Measurements from ENCODE around the gene INPP5E.

The INPP5E gene

GRCh38 chr9:136472640-136473353, 33.2 kb upstream of the INPP5E start:
- no peak for DNase-seq (ENCODE audit: low spot score)

- no peak for DNase-seq (ENCODE audit: low spot score)
These were observed 32.3 kb upstream of the INPP5E start for GRCh38 chr9:136471802-136472487.

- no peak for DNase-seq (ENCODE audit: low spot score)
These were observed 31.3 kb upstream of the INPP5E start for GRCh38 chr9:136470792-136471469.

DNA sequence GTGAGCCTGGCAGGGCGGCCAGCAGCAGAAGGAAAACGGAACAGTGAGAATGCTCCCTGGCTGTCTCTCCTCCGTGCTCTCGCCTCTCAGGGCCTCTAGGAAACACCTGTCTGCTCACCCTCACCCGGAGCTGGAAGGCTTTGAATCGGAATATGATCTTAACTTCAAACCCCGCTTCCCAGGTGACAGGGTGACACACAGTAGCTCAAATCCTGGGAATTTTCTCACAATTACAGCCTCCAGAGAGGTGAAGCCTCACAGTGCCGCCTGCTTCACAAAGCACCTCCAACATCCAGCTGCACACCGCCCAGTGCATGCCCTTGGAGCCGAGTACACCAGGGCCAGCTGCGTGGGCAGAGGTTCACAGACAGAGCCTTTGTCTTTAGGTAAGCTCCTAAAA, 30.7 kb upstream of the INPP5E start:
- no peak for DNase-seq (ENCODE audit: low spot score)

DNA sequence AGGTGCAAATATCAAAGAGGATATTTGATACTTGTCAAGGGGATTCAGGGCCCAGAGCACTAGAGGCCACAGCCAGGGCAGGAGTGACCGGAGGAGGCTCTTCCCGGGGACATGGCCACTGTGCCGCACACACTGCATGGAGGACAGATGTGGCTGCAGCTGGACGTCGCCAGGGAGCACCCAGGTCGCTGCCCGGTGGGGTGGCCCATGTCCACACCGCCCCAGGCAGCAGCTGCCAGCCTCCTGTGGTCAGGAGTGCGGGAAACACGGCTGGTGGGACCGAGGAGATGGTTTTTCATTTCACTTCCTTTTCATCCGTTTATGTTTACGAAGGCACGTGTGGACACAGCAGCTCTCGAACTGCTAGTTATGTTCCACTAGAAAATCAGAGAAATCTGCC, 28.1 kb upstream of the INPP5E start:
- no peak for DNase-seq (ENCODE audit: low spot score)

- no peak for DNase-seq (ENCODE audit: low spot score)
These were observed 26.5 kb upstream of the INPP5E start for GRCh38 chr9:136466155-136466541.

DNA sequence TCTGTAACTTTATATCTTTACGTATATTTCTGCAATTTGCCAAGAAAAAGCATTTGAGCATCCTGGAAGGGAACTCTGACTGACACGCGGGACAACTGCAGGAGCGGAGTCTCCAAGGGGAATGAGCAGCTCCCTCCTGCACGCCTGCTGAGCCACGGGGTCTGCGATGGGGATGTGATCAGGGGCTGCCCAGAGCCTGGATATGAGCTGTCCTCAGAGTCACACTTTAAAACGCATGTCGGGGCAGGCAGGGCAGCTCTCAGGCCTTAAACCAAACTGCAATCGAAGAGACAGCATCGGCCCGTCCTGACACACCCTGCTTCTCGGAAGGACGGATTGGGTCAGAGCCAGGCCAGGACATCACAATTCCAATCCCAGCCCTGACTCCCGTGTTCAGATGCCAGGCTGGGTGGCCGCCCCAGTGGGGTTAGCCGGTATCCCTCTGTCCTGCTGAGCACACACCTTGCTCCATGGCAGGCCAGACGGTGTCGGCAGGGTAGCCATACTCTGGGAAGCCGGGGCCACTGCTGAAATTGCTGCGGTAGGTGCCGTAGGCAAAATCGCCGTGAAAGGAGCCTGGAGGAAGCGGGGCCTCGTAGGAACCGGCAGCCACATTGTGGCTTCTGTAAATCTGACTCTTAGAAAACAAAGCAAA, 26.0 kb upstream of the INPP5E start:
- no peak for DNase-seq (ENCODE audit: low spot score)

DNA sequence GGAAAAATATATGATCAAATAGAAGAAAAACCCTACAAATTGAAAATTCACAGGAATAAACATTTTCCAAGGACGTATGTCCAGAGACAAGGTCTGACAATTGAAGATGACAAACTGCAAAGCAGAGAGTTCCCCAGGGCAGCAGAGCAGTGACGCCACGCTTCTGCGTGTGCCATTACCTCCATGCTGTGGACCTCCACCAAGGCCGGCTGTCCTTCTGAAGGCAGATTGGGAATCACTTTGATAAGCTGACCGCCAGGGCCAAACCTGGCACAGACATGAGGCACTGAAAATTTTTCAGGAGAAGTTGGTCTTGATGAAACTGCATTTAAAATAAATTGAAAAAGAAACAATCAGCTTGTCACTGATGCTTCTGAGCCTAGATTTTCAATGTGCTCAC, 24.6 kb upstream of the INPP5E start:
- DNase-seq (ENCODE audit: low spot score) = no peak

DNA sequence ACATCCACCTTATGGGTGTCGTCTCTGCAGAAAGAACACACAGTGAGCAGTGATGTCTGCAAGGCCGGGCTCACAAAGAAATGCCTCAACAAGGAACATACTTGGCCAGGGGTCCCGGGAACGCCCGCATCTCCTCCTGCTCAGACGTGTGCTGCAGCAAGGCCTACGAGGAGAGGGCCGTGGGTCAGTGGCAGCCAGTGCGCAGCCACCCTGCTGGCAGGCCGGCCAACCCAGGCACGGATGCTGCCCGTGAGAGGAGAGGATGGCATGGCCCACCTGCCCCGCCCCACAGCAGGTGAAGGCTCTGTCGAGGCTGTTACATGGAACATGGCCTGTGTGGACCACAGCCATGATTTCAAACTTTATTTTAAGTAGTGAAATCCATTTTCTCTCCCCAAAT, 23.9 kb upstream of the INPP5E start:
- no peak for DNase-seq (ENCODE audit: low spot score)

DNA sequence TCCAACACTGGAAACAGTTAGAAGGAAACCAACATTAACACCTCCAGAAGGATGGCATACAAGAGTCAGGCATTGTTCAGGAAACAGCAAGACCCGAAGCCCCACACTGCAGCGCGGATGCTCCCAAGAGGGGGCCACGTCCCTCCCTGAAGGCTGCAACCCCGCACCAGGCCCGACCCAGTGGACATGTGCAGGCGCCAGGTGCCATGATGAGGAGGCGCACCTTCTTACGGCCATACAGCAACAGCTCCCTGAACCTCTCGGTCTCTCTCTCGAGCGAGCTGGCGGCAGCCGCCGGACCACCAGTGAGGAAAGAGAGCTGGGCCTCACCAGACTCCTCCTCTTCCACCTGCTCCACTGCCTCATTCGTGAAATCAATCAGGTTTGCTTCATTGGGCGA, 23.0 kb upstream of the INPP5E start:
- DNase-seq (ENCODE audit: low spot score) = no peak

DNA sequence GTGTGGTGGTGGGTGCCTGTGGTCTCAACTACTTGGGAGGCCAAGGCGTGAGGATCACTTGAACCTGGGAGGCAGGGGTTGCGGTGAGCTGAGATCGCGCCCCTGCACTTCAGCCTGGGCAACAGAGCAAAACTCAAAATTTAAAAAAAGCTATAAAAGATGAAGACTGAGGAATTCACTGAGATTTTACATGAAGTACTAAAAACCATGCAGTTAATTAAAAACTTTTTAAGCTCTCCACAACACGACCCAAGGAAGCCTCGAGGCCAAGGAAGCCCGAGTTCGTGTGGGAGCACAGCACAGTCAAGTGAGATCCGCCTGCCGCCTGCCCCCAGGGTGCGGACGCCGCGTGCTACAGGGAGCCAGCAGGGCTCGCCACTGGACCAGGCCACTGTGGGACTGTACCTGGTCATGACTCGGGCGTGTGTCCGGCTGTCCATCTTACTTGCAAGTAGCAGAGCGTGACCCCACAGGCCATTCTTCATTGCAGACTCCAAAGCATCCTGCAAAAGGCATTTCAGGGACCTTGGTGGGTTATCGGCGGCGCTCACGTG, 21.2 kb upstream of the INPP5E start:
- DNase-seq (ENCODE audit: low spot score) = no peak

DNA sequence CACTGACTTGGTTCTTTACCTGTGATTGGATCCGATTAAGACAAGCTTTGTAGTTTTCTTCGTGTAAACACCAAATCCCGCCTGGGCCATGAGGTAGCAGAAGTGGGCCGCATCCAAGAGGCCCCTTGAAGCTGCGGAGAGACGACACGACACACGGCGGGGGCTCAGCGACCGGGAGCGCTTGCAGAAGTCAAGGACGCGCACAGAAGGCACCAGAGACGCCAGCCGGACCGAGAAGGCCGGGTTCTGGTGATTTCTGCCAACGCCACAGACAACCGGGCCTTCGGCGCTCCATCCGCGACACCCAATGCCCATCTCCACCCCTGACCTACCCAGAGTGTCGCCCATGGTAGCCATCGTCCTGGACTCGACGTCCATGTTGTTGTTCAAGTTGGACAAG, 19.8 kb upstream of the INPP5E start:
- DNase-seq (ENCODE audit: low spot score) = no peak

GRCh38 chr9:136457326-136457725, 17.7 kb upstream of the INPP5E start:
- no peak for DNase-seq (ENCODE audit: low spot score)

DNA sequence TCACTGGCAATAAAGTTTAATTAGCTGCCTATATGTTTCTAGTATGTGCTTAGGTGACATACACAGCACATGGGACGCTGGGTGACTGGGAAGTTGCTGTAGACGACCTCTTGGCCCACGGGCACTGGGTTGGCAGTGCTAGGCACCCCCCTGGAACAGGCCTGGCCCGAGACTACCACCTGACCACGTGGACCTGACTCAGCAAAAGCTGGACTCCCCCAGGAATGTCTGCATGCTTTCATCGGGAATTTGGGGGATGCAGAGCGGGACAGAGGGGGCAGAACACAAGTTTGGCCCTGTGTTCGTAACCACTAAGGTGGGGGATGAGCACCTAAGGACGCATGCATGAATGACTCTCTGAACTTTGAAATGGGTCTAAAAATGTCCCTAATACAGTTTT, 16.6 kb upstream of the INPP5E start:
- no peak for DNase-seq (ENCODE audit: low spot score)

DNA sequence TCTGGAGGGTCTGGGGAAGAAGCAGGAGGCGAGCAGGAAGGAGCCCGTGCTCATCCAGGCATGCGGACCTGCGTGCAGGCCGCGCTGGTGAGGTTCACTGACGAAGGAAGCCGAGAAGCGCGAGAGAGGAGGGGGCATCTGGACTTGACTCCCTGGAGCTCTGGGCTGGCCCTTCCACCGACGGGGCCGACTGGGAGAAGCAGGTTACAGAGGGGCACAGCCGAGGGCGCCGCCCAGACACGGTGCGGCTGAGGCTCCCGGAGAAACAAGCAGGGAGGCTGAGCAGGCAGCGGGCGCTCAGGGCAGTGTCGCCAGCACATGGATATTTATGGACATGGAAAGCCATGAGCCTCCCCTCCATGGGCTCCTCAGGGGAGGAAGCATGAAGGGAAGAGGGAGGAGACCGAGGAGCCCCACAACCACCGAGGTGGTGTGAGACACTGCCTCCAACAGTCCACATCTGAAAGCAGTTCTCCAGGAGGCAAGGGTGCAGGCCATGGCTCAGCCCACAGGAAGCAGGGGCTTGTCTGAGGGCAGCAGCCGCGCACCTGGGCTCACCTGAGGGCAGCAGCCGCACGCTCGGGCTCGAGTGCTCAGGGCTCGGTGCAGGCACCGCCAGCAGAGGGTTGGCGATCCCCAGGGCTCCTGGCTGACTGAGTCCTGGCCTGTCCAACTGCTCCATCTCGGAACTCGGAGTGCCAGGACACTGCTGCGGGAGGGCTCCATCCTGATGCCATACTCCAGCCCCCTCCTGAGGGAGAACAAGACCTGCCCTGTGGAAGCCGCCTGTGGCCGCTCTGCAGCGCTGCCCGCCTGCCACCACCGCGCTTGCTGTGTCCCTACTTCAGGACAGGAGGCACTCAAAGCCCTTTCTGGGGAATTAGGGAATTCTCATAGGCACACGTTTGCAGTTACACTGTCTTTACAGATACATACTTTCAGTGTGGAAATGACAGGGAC, 15.7 kb upstream of the INPP5E start:
- DNase-seq (ENCODE audit: low spot score) = no peak

GRCh38 chr9:136454026-136454796, 14.6 kb upstream of the INPP5E start:
- DNase-seq (ENCODE audit: low spot score) = no peak

DNA sequence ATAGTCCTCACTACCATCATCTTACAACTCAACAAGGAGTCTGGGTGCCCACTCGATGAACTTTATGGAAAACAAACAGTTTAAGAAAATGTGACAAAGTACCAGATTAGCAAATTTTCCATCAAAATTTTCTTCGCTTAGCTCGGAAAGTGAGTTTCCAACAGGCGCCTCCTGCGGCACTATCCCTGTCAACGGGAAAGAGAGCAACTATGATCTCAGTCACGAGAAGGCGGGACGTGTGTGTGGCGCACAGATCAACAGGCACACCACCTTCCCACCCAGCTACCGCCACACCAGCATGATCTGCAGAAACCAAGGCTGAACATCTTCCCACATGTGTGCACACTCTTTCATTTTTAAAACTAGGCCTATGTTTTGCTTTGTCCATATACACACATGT, 13.7 kb upstream of the INPP5E start:
- no peak for DNase-seq (ENCODE audit: low spot score)

- DNase-seq (ENCODE audit: low spot score) = no peak
These were observed 11.7 kb upstream of the INPP5E start for GRCh38 chr9:136451221-136451877.

DNA sequence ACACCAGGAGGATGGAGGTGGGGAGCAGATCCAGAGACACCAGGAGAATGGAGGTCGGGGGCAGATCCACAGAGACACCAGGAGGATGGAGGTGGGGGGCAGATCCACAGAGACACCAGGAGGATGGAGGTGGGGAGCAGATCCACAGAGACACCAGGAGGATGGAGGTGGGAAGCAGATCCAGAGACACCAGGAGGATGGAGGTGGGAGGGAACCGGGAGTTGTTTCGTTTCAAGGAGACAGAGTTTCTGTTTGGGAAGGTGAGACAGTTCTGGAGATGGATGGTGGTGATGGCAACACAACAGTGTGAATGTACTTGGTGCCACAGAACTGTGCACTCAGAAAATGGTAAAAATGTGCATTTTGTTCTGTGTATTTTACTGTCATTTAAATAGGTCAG, 9.0 kb upstream of the INPP5E start:
- DNase-seq (ENCODE audit: low spot score) = no peak

DNA sequence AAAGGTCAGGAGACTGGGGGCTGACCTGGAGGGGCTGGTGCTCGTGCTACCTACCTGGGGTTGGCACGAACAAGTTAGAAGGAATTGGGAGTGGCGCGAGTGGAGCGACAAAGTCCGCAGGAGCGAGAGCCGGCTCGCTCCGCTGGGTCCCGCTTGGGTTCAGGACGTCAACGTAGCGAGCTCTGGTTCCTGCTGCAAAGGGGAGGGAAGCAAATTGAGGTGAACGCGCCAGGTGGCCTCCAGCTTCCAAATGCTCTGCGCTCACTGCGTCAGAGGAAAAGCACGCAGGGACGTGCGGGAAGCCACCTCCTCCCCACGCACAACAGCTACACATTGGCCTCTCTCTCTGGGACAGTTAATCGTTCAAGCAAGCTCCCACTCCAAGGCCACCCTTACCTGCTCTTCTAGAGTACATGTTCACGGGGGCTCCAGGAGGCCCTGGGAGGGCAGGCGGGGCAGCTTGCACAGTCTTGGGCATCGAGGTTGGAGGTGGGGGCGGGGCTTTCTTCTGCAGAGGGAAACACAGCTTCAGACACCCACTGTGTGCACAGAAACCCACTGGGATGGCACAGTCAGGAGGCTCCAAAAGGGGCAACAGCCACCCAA, 7.6 kb upstream of the INPP5E start:
- no peak for DNase-seq (ENCODE audit: low spot score)
